Activated CD4-positive, alpha-beta memory T cell treated with anti-CD3 and anti-CD28 coated beads for 36 hours (primary cell): ENCODE results near the gene SUN5. TPM values are rescaled to one million over a fixed set of nuclear protein-coding genes. Genes with fewer than 3 reads are reported as not detected.

ENCODE experiments used
- CTCF ChIA-PET: fragments of 350-600 bp; sonication (Branson Sonifier 250); formaldehyde crosslinking; loops from one replicate; lab custom pipeline; 2021; ENCODE audit warnings: antibody characterized with exemption, inconsistent platforms; lab: Charles Lee
- POLR2A ChIA-PET: fragments of 350-600 bp; sonication (Branson Sonifier 250); formaldehyde crosslinking; loops from one replicate; lab custom pipeline; 2021; ENCODE audit warnings: antibody characterized with exemption; lab: Charles Lee
- DNase-seq: peaks from one replicate; pipeline ENCODE4 v3.0.0-alpha.2; 2020
- H3K27ac Mint-ChIP-seq: one replicate; pipeline ENCODE4 v1.8.0; 2021; ENCODE audit warnings: mixed read lengths
- H3K27me3 Mint-ChIP-seq: one replicate; pipeline ENCODE4 v1.8.0; 2021; ENCODE audit warnings: mixed read lengths
- H3K36me3 Mint-ChIP-seq: one replicate; pipeline ENCODE4 v1.8.0; 2021; ENCODE audit warnings: mixed read lengths
- H3K4me1 Mint-ChIP-seq: one replicate; pipeline ENCODE4 v1.8.0; 2021; ENCODE audit warnings: low read depth, mixed read lengths
- H3K4me3 Mint-ChIP-seq: one replicate; pipeline ENCODE4 v1.8.0; 2021; ENCODE audit warnings: mild to moderate bottlenecking, mixed read lengths
- H3K9me3 Mint-ChIP-seq: one replicate; pipeline ENCODE4 v1.8.0; 2021; ENCODE audit warnings: mixed read lengths
- intact Hi-C: fragments of 100-400 bp; cut with micrococcal nuclease; formaldehyde crosslinking; loops from one replicate; pipeline ENCODE4 v1.15.1; 2023
- total RNA-seq, 2 experiments: library from RNA; stranded (reverse); gene quantifications; one replicate each; pipeline ENCODE4 v1.2.3, GENCODE V29; 2021

Gene SUN5
- total RNA-seq, 2 experiments from 2014 or later, result not detected

DNA sequence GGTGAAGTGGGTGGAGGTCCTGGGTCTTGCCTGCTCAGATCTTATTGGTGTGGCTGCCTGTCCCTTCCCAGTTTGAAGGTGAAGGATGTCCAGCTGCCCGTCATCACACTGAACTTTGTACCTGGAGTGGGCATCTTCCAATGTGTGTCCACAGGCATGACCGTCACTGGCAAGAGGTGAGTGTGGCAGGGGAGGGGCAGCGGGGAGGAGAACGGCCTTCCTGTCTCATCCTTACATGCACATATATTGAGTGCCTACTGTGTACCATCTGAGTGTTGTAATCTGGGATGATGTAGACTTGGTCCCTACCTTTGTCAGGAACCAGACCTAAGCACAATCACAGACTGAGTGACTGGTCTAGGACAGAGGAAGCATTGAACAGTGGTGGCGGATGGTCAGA, 29.9 kb upstream of the SUN5 start:
- ChIA-PET CTCF (no interaction called here), POLR2A (no interaction called here)
- DNase-seq, result no peak
- Mint-ChIP-seq H3K9me3 (peaks cover 4% of the 10 kb centered on the region), H3K4me3 (no peak overlapping the region), H3K27ac (no peak overlapping the region), H3K36me3 (no peaks in the 10 kb centered on the region), H3K4me1 (no peaks in the 10 kb centered on the region), H3K27me3 (no peaks in the 10 kb centered on the region)
- intact Hi-C loops, result no loop called here

DNA sequence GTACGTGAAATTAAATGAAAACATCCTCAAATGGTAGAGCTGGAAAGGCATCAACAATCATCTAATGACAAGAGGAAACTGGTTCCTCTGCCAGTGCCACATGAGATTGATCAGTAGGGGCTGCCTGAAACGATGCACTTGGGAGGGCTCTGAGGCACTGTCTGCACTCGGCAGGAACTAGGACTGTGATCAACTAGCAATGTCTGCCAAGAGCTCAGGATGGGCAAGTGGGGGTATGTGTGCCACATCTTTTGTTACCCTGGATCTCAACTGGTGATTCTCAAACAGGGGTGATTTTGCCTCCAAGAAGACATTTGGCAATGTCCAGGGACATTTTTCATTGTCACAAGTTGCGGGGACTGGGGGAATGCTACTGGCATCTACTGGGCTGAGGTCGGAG, 29.1 kb upstream of the SUN5 start:
- H3K27ac Mint-ChIP-seq, result no peak overlapping the region
- H3K27me3 Mint-ChIP-seq, result no peaks in the 10 kb centered on the region
- no peak for DNase-seq
- intact Hi-C loops, result no loop called here
- no peaks in the 10 kb centered on the region for H3K36me3 Mint-ChIP-seq
- POLR2A ChIA-PET, result no interaction called here
- CTCF ChIA-PET, result no interaction called here
- H3K4me1 Mint-ChIP-seq, result no peaks in the 10 kb centered on the region
- peaks cover 4% of the 10 kb centered on the region for H3K9me3 Mint-ChIP-seq
- no peak overlapping the region for H3K4me3 Mint-ChIP-seq

DNA sequence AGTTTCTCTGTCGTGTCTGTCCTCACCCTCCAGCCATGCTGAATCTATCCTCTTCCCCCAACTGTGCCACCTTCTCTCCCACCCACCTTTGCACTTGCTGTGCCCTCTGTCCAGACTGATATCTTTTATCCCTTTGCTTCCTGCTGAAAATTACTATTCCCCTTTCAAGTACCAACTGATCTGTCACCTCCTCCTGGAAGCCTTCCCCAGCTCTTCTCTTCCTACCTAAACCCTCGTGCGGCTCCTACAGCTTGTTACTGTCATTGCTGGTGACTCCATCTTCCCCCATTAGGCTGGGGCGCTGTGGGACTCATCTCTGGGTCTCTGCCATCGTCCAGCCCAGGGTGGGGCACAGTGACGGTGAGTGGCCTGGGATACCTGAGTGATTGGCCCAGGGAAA, 28.3 kb upstream of the SUN5 start:
- ChIA-PET CTCF (interaction anchor here (0.8 kb wide), 1 partner anchor 64 kb away, joined by 3 read pairs; no protein-coding TSS in a partner anchor), POLR2A (no interaction called here)
- Mint-ChIP-seq H3K27me3 (no peaks in the 10 kb centered on the region), H3K4me3 (no peak overlapping the region), H3K4me1 (no peaks in the 10 kb centered on the region), H3K9me3 (peaks cover 4% of the 10 kb centered on the region), H3K27ac (no peak overlapping the region), H3K36me3 (no peaks in the 10 kb centered on the region)
- intact Hi-C loops, result no loop called here
- DNase-seq, result no peak

DNA sequence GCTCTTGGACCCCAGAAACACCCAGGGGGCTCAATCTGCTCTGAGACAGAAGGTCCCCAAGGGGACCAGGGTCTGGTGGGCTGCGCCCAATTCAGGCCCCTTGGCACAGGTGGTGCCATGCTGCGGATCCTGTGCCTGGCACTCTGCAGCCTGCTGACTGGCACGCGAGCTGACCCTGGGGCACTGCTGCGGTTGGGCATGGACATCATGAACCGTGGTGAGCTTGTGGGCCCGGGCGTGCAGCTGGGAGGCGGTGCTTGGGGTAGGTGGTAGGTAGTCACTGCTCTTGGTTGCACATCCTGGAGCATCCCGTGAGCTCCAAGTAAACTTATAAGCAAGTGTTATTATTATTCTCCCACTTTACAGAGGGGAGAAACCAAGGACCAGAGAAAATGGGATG, 27.3 kb upstream of the SUN5 start, which contains the start of gene BPIFB6:
BPIFB6 (plus strand) TSS at position 118 of the 400 bp plus-strand sequence; CDS start at position 118, 0 bp downstream.
- Mint-ChIP-seq H3K4me3 (no peak within 1 kb of the TSS), H3K36me3 (no peaks in the 10 kb centered on the region), H3K27me3 (no peaks in the 10 kb centered on the region), H3K4me1 (no peaks in the 10 kb centered on the region), H3K9me3 (peaks cover 4% of the 10 kb centered on the region), H3K27ac (no peak within 1 kb of the TSS)
- ChIA-PET CTCF (interaction anchor here (0.8 kb wide), 1 partner anchor 65 kb away, joined by 3 read pairs; no protein-coding TSS in a partner anchor), POLR2A (no interaction called here)
- intact Hi-C loops, result no loop called here
- DNase-seq, result no peak

DNA sequence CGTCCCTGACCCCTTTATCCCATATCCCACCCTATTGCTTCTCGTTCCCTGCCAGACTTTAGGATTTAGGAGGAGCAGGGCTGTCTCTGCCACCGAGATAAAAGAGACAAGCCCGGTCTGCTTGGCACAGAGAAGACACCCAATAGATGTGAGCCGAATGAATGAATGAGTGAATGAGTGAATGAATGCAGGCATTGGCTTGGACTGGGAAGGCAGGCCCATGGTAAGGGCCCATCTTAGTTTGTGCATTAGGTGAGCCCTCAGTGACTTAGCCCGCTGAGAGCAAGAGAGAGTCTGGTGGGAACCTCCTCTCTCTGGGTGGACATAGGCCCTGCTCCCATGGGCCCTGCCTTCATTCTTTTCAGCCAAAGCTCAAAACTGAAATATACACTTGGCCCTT, 26.3 kb upstream of the SUN5 start:
- no peaks in the 10 kb centered on the region for H3K27me3 Mint-ChIP-seq
- no peaks in the 10 kb centered on the region for H3K36me3 Mint-ChIP-seq
- no peak for DNase-seq
- POLR2A ChIA-PET, result no interaction called here
- CTCF ChIA-PET, result no interaction called here
- intact Hi-C loops, result no loop called here
- no peak overlapping the region for H3K4me3 Mint-ChIP-seq
- H3K4me1 Mint-ChIP-seq, result no peaks in the 10 kb centered on the region
- no peak overlapping the region for H3K27ac Mint-ChIP-seq
- H3K9me3 Mint-ChIP-seq, result peaks cover 4% of the 10 kb centered on the region

DNA sequence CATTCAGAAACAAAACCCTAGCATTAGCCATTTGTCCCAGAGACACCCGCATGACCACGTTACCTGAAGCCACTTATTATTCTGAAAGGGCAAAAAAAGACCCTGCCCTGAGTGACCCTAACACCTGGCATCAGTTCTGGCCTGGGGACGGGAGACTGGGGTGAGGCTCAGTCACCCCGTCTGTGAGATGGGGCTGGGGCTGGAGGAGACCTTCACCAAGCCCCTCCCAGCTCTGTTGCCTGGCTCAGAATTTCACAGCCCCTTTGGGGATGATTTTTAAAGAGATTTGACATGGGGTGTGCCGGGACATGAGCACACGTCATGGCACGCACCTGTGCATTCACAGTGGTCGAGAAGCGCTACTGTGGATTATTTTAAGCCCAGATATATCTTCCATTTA, 25.8 kb upstream of the SUN5 start:
- DNase-seq, result no peak
- POLR2A ChIA-PET, result no interaction called here
- CTCF ChIA-PET, result no interaction called here
- no peaks in the 10 kb centered on the region for H3K27me3 Mint-ChIP-seq
- intact Hi-C loops, result no loop called here
- H3K4me1 Mint-ChIP-seq, result no peaks in the 10 kb centered on the region
- H3K27ac Mint-ChIP-seq, result no peak overlapping the region
- no peak overlapping the region for H3K4me3 Mint-ChIP-seq
- peaks cover 4% of the 10 kb centered on the region for H3K9me3 Mint-ChIP-seq
- no peaks in the 10 kb centered on the region for H3K36me3 Mint-ChIP-seq

DNA sequence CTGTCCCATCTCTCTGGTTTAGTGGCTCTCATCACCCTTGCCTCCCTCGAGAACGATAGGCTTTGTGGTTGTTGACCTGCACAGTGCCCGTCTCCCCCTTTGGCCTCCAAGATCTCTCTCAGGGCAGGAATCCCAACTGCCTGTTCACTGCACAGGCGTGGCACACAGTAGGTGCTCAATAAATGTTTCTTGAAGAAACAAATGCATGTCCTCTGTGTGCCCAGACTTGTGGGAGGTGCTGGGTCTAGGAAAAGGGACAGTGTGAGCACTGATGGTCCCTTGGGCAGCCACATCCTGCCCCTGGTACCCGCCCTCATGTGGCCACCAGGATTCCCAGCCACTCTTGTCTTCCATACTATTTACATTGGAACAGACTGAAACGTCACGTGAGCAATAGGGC, 24.6 kb upstream of the SUN5 start:
- POLR2A ChIA-PET, result no interaction called here
- intact Hi-C loops, result no loop called here
- no peak overlapping the region for H3K27ac Mint-ChIP-seq
- H3K36me3 Mint-ChIP-seq, result no peaks in the 10 kb centered on the region
- no peak for DNase-seq
- H3K4me1 Mint-ChIP-seq, result no peaks in the 10 kb centered on the region
- H3K27me3 Mint-ChIP-seq, result no peaks in the 10 kb centered on the region
- no peak overlapping the region for H3K4me3 Mint-ChIP-seq
- H3K9me3 Mint-ChIP-seq, result peaks cover 4% of the 10 kb centered on the region
- CTCF ChIA-PET, result no interaction called here

DNA sequence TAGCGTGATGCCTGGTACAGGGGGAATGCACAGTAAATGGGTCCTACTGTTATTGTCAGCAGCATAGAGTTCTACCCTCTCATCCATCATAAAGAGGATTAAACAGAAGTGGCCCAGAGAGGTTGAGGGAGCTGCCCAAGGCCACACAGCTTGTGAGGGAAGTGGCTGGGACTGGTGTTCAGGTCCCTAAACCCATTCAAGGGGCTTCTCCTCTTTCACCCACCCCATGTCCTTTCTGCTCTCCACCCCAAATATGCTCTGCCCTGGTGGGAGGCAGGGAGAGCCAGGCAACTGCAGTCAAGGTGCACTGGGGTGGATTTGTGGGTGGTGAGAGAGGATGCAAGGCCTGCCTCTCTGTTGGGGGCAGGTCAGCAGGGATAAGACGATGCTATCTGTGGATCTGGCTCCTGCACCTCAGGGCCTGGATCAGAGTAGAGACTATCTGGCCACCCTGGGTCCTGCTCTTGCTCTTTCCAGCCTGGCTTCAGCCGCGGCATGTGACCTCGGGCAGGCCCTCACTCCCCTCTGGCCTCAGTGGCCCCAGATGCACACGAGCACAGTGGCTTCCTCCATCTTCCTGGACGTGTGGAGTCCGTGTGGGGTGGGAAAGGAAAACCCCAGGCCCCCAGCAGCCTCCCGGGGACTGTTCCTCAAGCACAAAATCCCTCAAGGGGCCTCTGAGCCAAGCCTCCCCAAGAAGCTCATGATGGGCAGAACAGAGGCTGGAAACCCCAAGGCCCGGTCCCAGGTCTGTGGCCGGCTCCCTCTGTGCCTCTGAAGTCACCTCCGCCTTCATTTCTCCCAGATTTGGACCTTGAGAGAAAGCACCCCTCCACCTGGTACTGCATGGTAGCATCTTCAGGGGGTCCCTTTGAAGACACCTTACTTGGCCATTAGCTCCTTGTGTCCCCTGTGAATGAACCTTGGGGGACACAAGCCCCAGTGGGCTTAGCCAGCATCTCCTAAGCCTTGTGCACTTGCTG, 23.8 kb upstream of the SUN5 start:
- no peak for DNase-seq
- no peak overlapping the region for H3K27ac Mint-ChIP-seq
- CTCF ChIA-PET, result interaction anchor here (0.9 to 1.0 kb wide), 2 partner anchors 83 to 183 kb away, joined by 3 read pairs; no protein-coding TSS in a partner anchor
- no peak overlapping the region for H3K4me3 Mint-ChIP-seq
- H3K27me3 Mint-ChIP-seq, result no peaks in the 10 kb centered on the region
- H3K9me3 Mint-ChIP-seq, result peaks cover under 1% of the 10 kb centered on the region
- intact Hi-C loops, result no loop called here
- POLR2A ChIA-PET, result no interaction called here
- no peaks in the 10 kb centered on the region for H3K4me1 Mint-ChIP-seq
- H3K36me3 Mint-ChIP-seq, result no peaks in the 10 kb centered on the region

DNA sequence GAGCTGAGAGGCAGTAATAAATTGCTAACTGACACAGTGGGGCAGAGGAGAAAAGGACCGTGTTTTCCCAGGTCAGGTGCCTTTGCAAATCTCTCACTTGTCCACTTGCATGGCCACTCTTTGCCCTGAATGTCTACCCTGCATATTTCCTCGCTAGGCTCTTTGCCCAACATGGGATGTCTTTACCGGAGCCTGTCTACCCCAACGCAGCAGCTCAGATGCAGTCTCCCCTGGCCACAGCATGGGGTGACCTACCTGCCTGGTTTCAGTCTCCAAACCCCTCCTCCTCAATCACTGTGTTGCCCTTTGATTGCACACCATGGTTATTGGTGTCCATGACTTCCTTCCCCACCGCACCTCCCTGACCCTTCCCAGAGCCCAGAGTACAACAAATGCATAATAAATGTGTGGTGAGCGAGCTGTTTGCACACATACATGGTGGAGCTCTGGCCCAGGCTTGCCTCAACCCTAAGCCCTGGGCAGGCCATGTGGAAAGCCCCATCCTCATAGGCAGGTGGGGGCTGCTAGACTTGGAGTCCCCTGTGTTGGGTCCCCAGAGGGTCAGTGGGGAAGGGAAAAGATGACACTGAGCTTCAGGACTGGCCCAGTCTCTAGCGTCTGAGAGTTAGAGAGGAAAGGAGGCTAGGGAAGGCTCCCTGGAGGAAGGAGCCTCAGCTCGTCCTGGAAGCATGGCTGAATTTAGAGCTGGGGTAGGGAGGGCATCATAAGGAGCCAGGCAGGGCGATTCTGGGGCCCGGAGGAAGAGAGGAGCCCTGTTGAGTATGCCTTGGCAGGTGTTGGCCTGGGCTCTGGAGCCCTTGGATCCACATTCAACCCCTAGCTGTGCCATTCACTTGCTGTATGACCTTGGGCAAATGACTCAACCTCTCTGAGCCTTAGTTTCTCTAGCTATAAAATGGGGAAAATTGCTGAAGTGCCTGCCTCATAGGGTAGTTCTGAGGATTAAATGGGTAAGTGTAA, 22.8 kb upstream of the SUN5 start:
- POLR2A ChIA-PET, result no interaction called here
- Mint-ChIP-seq H3K27ac (no peak overlapping the region), H3K4me1 (no peaks in the 10 kb centered on the region), H3K36me3 (no peaks in the 10 kb centered on the region), H3K4me3 (no peak overlapping the region), H3K9me3 (no peaks in the 10 kb centered on the region), H3K27me3 (no peaks in the 10 kb centered on the region)
- intact Hi-C loops, result no loop called here
- no peak for DNase-seq
- CTCF ChIA-PET, result interaction anchor here (0.9 to 1.0 kb wide), 2 partner anchors 82 to 184 kb away, joined by 3 read pairs; no protein-coding TSS in a partner anchor

DNA sequence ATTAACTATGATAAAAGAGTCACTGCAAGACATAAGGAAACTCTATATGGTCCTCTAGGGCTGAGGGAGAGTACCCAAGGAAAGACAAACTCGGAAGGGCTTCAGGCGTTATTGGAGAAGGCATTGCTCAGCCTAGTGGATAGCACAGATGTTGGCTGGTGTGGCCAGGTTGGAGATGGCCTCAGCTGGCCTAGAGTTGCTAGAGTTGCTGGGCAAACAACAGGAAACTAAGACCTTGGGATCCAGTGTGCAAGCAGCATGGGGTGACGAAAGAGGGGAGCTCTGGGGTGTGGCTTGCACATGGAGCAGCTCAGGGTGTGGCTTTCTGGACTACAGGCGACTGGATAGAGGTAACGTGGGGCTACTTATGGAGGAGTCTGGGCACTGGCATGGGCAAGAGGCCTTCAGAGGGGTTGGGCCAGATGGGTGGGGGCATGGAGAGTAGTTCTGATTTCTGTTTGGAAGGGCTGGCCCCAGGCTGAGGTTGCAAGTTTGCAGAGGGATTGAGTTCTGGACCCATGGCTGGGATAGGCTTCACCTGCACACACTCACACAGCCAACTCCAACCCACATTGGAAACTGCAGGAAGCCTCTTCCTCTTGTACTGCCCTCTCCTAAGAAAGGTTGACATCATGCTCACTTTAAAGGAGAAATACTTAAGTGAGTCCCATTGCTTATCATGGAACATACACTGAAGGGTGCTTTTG, 22.0 kb upstream of the SUN5 start:
- CTCF ChIA-PET, result no interaction called here

DNA sequence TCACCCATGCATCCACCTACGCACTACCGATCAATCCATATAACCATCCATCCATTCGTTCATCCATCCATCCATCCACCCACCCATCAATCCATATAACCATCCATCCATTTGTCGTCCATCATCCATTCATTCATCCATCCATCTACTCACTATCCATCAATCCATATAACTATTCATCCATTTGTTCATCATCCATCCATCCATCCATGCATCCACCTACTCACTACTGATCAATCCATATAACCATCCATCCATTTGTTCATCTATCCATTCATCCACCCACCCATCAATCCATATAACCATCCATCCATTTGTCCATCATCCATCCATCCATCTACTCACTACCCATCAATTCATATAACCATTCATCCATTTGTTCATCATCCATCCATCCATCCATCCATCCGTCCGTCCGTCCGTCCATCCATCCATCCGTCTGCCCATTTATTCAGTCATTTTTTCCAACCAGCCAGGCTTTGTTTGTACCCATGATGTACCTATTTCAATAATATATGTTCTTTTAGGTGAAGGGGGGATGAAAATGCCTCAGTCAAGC, 21.2 kb upstream of the SUN5 start:
- no peak overlapping the region for H3K4me3 Mint-ChIP-seq
- H3K36me3 Mint-ChIP-seq, result no peaks in the 10 kb centered on the region
- H3K27me3 Mint-ChIP-seq, result no peaks in the 10 kb centered on the region
- CTCF ChIA-PET, result no interaction called here
- no peak for DNase-seq
- H3K27ac Mint-ChIP-seq, result no peak overlapping the region
- POLR2A ChIA-PET, result no interaction called here
- no peaks in the 10 kb centered on the region for H3K9me3 Mint-ChIP-seq
- intact Hi-C loops, result no loop called here
- no peaks in the 10 kb centered on the region for H3K4me1 Mint-ChIP-seq

More for the DNA sequence above, 22.0 kb upstream of the SUN5 start:
- Mint-ChIP-seq H3K27ac (no peak overlapping the region), H3K4me3 (no peak overlapping the region), H3K27me3 (no peaks in the 10 kb centered on the region), H3K36me3 (no peaks in the 10 kb centered on the region), H3K4me1 (no peaks in the 10 kb centered on the region), H3K9me3 (no peaks in the 10 kb centered on the region)
- POLR2A ChIA-PET, result no interaction called here
- DNase-seq, result no peak
- intact Hi-C loops, result no loop called here
